Ishikawa (cell line): ENCODE measurements around the gene MTMR2.

Source experiments
- CEBPB ChIP-seq: IDR thresholded peaks from 2 replicates; pipeline ENCODE4 v1.6.1; 2012
- CREB1 ChIP-seq: IDR thresholded peaks from 2 replicates; pipeline ENCODE4 v1.6.1; 2012; ENCODE audit warnings: low read depth
- EGR1 ChIP-seq: IDR thresholded peaks from 2 replicates; pipeline ENCODE4 v1.6.1; 2012
- EP300 ChIP-seq: IDR thresholded peaks from 2 replicates; pipeline ENCODE4 v1.6.1; 2012; ENCODE audit warnings: borderline replicate concordance
- FOXM1 ChIP-seq: IDR thresholded peaks from 2 replicates; pipeline ENCODE4 v1.6.1; 2012; ENCODE audit warnings: low read depth, borderline replicate concordance
- NFIC ChIP-seq: IDR thresholded peaks from 2 replicates; pipeline ENCODE4 v1.6.1; 2012
- RAD21 ChIP-seq: IDR thresholded peaks from 2 replicates; pipeline ENCODE4 v1.6.1; 2012; ENCODE audit warnings: low read depth
- TAF1 ChIP-seq: IDR thresholded peaks from 2 replicates; pipeline ENCODE4 v1.6.1; 2012; ENCODE audit warnings: low read depth, mild to moderate bottlenecking
- TCF12 ChIP-seq: IDR thresholded peaks from 2 replicates; pipeline ENCODE4 v1.6.1; 2012; ENCODE audit warnings: low read depth
- TEAD4 ChIP-seq: IDR thresholded peaks from 2 replicates; pipeline ENCODE4 v1.6.1; 2012
- YY1 ChIP-seq: IDR thresholded peaks from 2 replicates; pipeline ENCODE4 v1.6.1; 2012; ENCODE audit warnings: low read depth
- ZBTB7A ChIP-seq: IDR thresholded peaks from 2 replicates; pipeline ENCODE4 v1.6.1; 2012; ENCODE audit warnings: low read depth
- TF ChIP-seq, protein P1 (sequence below): IDR thresholded peaks from 2 replicates; pipeline ENCODE4 v1.6.1; 2012
- TF ChIP-seq, protein P2 (sequence below): IDR thresholded peaks from 2 replicates; pipeline ENCODE4 v1.6.1; 2012
- TF ChIP-seq, protein P3 (sequence below): IDR thresholded peaks from 2 replicates; pipeline ENCODE4 v1.6.1; 2012; ENCODE audit warnings: low read depth, mild to moderate bottlenecking

The MTMR2 gene

DNA sequence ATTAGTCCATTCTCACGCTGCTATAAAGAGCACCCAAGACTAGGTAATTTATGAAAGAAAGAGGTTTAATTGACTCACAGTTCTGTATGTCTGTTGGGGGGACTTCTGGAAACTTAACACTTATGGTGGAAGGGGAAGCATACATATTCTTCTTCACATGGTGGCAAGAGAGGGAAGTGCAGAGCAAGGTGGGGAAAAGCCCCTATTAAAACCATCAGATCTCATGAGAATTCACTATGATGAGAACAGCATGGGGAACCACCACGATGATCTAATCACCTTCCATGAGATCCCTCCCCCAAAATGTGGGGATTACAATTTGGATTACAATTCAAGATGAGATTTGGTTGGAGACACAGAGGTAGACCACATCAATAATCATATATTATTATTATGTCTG, 107.9 kb downstream of the MTMR2 start:
- no peak for TF ChIP-seq TEAD4
- TF ChIP-seq, protein P1, sequence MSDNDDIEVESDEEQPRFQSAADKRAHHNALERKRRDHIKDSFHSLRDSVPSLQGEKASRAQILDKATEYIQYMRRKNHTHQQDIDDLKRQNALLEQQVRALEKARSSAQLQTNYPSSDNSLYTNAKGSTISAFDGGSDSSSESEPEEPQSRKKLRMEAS: no peak
- no peak for TF ChIP-seq RAD21
- no peak for TF ChIP-seq CREB1
- TF ChIP-seq FOXM1: no peak
- no peak for TF ChIP-seq EGR1

DNA sequence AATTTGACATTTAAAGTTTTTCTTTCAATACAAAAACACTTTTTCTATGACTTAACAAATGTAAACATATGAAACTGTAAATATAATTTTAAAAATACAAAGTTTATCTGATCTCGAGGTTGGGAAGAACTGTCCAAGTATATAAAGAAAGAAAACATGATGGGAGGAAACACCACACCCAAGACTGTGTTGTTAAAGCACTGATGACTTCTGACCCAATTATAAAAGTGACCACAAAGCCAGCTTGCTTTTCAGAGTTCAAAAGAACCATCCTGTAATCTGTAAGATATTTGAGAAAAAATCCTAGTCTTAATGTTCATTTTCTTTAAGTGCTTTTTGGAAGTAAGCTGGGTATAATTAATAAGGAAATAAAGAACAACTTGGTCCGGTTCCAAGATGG, 118.0 kb downstream of the MTMR2 start:
- TF ChIP-seq CREB1: no peak
- no peak for TF ChIP-seq ZBTB7A
- TF ChIP-seq YY1: no peak
- TF ChIP-seq FOXM1: no peak
- TF ChIP-seq, protein P2, sequence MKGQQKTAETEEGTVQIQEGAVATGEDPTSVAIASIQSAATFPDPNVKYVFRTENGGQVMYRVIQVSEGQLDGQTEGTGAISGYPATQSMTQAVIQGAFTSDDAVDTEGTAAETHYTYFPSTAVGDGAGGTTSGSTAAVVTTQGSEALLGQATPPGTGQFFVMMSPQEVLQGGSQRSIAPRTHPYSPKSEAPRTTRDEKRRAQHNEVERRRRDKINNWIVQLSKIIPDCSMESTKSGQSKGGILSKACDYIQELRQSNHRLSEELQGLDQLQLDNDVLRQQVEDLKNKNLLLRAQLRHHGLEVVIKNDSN: no peak
- TF ChIP-seq, protein P3, sequence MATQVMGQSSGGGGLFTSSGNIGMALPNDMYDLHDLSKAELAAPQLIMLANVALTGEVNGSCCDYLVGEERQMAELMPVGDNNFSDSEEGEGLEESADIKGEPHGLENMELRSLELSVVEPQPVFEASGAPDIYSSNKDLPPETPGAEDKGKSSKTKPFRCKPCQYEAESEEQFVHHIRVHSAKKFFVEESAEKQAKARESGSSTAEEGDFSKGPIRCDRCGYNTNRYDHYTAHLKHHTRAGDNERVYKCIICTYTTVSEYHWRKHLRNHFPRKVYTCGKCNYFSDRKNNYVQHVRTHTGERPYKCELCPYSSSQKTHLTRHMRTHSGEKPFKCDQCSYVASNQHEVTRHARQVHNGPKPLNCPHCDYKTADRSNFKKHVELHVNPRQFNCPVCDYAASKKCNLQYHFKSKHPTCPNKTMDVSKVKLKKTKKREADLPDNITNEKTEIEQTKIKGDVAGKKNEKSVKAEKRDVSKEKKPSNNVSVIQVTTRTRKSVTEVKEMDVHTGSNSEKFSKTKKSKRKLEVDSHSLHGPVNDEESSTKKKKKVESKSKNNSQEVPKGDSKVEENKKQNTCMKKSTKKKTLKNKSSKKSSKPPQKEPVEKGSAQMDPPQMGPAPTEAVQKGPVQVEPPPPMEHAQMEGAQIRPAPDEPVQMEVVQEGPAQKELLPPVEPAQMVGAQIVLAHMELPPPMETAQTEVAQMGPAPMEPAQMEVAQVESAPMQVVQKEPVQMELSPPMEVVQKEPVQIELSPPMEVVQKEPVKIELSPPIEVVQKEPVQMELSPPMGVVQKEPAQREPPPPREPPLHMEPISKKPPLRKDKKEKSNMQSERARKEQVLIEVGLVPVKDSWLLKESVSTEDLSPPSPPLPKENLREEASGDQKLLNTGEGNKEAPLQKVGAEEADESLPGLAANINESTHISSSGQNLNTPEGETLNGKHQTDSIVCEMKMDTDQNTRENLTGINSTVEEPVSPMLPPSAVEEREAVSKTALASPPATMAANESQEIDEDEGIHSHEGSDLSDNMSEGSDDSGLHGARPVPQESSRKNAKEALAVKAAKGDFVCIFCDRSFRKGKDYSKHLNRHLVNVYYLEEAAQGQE: no peak
- TF ChIP-seq TAF1: no peak
- no peak for TF ChIP-seq TEAD4
- TF ChIP-seq NFIC: no peak
- TF ChIP-seq RAD21: no peak
- TF ChIP-seq, protein P1: no peak
- no peak for TF ChIP-seq EP300
- TF ChIP-seq TCF12: no peak
- no peak for TF ChIP-seq CEBPB
- no peak for TF ChIP-seq EGR1

DNA sequence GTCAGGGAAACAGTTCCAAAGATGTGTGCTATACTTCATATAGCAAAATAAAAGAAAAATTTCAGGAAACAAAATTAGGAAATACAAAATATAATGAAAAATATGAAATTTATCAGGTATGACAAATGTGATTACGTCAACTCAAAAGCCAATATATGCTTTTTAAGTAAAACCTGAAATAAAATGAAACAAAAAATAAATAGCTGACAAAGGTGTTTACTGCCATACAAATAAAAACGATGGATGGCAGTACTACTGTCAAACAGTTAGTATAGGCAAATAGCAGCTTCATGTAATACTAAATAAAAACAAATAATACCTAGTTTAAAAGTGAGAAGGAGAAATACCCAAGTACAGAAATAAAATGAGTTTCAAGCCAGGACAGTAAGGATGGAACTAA, 119.9 kb downstream of the MTMR2 start:
- no peak for TF ChIP-seq NFIC
- no peak for TF ChIP-seq CEBPB
- no peak for TF ChIP-seq CREB1
- TF ChIP-seq YY1: no peak
- no peak for TF ChIP-seq TAF1
- TF ChIP-seq, protein P3: no peak
- TF ChIP-seq RAD21: no peak
- no peak for TF ChIP-seq TCF12
- TF ChIP-seq, protein P1: no peak
- TF ChIP-seq ZBTB7A: no peak
- no peak for TF ChIP-seq EGR1
- no peak for TF ChIP-seq EP300
- no peak for TF ChIP-seq TEAD4
- TF ChIP-seq, protein P2: no peak
- TF ChIP-seq FOXM1: no peak

DNA sequence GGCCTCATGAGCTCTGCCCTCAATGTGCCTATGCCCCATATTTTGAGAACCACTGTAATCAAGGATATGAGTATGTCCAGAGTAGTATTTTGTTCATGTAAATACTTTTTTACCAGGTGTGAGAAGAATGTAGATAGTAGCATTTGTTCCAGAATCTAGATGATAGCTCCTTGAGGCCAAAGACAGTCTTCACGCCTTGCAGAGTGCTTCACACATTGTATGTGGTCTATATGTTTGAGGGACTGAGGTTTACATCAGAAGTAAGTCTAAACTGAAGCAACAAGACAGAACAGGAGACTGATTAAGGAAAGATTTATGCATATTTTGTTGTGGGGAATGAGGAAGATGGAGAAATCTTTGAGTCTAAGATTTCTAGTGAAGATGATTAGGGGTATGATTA, 121.1 kb downstream of the MTMR2 start:
- no peak for TF ChIP-seq CEBPB
- no peak for TF ChIP-seq TEAD4
- TF ChIP-seq, protein P2: no peak

DNA sequence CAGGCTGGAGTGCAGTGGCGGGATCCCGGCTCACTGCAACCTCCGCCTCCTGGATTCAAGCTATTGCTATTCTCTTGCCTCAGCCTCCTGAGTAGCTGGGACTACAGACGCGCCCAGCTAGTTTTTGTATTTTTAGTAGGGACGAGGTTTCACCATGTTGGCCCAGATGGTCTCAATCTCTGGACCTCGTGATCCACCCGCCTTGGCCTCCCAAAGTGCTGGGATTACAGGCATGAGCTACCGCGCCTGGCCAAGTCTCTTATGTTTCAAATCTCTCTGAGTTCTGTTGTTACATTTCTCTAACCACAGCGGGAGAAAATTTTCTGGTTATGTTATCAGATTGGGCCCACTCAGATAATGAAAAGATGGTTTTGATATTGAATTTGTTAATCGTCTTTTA, 123.5 kb downstream of the MTMR2 start:
- TF ChIP-seq RAD21 (no peak), CEBPB (no peak), ZBTB7A (no peak), CREB1 (no peak), EGR1 (no peak), YY1 (no peak)
- TF ChIP-seq, protein P2: no peak
- TF ChIP-seq, protein P1: no peak
- TF ChIP-seq, protein P3: no peak
